ENCODE measurements around the gene SCG5.
A peak's percentile ranks its signal among the peaks of the same experiment; 100 is the strongest.

Gene SCG5

DNA sequence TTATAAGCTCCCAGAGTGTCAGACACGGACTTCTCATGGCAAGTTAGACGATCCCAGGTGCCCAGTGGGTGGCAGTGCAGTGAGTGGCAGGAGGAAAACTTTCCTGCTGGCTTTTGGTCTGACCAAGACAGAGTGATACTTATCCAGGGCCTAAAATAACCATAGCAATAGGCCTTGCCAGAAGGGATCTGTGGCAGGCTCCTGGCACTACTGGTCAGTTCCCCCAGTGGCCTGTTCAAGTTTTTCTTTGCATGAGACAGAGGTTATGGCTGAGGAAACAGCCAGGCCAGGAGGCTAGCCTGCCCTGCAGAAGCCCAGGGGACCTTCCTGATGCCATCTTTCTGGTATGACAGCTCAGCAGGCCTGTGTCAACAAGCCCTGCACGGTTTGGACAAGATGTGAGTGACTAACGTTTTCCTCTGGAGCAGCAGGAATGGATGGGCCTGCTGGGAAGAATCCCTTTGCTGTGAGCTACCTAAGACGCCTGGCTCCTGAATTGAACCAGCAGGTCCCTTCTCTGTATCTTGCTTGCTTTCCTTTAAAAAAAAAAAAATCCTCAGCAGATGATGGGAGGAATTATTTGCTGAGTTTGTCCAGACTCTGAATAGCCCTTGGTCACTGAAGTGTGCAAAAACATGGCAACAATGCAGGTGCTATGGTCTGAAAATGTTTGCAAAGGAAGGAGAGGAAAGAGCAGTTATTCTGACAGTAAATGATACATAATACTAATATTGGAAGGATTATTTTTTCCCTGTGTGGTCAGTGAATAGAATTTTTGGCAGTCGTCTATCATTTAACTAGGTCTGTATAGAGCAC, 18.0 kb downstream of the SCG5 start:
- no peak for DNase-seq

DNA sequence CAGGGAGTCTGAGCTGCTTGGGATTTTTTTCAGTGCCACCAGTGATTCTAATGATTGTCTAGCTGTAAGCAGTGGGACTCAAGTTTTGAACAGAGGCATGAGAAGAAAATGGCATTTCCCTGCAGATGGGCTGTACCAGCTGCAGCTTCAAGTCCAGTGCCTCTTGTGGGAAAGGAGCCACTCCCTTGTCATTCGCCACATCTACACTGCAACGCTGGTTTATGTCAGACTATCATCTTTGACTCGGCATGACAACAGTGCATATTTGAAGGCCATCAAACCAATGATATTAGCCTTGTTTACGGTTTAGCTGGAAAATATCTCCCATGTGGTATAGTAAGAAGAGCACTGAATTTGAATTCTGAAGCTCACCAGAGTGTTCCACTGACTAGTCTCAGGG, 22.2 kb downstream of the SCG5 start:
- DNase-seq = no peak

DNA sequence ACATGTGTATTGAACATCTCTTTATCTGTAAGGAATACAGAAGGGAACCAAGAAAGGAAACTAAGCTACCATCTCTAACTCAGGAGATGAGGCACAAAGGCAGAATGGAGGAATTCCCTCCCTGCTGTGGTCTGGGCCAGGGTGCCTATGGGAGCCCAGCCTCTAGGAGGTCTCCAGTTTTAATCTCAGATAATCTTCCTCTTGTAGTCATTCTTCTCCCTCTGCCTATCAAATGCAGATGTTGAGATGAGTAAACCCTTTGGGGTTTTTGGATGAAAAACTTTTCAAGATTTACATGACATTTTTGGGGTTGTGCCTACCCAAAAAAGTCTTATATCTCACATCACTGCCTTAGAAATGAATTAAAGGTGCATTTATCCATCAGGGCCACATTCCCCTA, 23.3 kb downstream of the SCG5 start:
- DNase-seq = no peak

DNA sequence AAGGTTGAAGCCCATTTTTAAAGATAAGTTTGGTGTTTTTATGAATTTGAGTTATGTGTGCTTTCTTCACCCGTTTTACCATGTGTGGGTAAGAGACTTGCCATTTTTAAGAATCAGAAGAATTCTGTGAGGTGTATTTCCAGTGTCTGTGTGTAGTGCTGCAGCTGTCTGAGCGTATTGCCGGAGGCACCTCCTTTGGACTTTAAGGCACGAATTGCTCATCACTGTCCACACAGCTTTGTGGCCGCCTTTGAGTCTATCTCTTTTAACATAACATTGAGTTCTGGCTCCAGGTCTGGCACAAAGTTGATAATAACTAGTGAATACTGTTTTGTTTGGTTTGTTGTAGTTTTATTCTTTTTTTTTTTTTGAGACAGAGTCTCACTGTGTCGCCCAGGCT, 25.8 kb downstream of the SCG5 start:
- no peak for DNase-seq

DNA sequence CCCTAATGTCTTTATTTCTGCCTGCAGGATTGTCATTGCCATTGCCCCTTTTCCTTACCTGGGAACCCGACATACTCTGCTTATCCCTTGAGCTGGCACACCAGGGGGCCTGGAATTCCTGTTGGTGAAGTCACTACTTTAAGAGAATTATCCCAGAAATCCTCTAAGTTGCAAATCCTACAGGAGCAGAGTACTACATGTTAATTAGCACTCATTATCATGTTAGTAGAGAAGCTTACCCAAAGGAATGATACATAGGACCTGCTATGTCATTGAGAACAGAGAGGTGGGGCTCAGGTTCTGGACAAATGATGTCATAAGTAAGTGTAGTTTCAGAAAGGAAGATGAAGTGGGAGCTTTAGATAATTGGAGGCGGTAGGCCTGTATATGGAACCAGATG, 27.4 kb downstream of the SCG5 start:
- DNase-seq = no peak

DNA sequence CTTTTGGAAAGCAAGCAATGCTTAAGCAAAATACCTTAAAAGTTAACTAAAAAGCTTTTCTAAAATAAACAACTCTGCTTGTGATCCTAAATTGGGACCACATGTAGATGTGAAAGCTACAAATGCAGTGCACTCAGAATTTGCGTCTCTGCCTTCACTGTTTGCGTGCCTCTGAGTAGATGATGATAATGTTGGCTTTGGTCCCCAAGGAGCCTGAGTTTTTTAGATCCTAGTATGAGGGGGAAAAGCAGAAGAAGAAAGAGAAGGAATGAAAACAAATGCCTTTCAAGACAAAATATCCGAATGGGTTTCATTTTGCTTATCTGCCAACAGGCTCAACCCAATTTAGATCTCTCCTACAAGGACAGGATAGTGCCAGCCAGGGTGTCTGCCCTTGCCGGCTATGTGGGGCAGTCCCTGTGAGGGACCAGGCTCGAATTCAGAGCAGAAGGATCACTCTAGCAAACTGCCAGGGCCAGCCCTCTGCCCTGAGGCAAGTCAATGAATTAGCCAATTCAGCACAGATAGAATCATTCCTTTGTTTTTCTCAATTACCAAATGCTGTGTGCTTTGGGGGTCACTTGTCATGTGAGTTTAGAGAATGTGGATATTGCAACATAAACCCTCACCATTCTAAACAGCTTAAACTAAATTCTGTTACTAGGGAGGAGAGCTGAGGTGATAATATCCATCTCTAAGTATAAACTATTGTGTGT, 28.5 kb downstream of the SCG5 start:
- no peak for DNase-seq

DNA sequence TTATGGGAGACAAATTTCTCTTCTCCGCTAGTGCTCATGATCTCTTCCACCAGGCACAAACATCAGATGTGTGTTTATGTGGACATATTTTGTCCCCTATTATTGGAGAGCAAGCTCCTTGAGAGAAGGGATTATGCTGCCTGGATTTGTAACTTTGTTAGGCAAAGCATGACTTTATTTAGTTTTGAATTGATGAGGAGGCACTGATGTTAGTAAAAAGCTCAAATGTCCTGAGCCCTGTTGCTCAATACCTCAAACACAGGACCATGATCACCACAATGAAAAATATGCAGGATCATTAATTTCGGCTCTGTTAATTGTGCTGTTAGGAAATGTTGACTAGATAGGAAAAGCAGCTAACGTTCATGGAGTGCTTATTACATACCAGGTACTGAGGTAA, 29.1 kb downstream of the SCG5 start:
- no peak for DNase-seq

DNA sequence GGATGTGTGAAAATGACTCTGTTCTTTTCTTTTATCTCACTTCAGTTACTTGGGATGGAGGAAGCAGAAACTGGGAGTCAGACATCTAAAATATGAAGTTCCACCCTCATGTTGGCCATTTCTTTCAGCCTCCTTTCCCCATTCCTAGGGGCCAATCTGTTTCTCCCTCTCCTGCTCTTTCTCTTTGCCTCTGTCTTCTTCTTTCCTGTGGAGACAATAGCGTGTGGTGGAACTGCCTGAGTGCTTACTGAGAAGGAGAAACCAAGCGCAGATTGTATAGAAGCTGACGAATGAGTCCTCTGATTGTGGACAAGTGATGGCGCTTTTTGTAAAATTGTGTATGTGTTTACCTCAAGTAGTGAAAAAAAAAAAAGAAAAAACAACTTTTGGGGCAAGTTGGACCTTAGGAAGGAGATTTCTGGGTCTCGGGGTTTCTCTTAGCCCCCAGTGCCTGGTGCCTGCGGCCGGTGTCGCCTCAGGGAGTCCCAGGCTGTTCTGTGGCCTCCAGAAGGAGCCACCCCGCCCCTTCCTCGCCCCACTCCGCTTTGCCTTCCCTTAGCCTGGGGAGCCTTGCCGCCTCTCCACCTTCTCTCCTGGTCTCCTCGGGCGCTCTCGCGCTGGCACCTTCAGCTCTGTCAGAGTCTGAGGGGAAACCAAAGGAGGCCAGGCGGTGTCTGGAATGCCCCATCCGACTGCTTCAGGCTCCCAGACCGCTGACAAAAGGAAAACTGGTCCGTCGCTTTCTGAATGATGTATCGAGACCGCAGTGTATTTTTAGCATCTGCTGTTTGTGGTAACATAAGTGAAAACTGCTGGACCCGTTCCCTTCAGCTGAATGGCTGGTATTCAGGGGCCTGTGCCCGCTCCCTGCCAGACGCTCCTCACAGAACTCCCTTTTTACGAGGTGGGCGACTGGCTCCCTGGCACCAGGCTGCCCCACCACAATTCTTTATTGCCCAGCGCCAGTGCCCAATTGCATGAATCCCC, 30.1 kb downstream of the SCG5 start:
- no peak for DNase-seq

DNA sequence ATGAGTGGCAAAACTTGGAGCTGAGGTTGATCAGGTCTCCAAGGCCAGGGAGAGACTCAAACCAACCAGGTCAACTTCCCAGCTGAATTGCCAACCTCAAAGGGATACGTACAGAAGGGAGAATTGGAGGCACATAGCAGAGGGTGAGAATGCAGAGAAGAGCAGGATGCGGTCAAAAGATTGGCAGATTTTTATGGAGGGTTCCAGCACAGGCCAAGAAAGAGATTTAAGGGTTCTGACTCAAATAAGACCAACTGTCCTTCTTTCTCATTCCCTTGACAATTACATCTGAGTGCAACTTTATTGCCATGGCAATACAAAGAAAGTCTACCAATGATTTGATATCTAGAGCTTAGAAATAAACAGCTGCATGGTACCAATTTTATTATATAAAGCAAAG, 33.2 kb downstream of the SCG5 start:
- no peak for DNase-seq

DNA sequence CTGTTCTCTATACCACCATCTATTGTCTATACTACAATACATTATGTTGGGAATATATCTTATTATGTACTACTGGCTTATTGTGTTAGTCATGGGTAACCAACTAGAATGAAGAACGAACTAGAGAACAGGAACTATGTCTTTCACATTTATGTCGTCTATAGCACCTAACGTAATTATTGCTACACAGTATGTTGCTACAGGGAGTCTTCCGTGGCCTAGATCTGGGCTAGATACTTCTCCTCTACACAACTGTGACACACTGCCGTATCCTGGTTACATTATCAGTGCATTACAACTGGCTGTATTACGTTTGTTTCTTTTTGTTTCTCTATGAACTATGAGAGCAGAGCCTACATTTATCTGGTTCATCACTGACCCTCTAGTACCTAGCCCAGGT, 34.0 kb downstream of the SCG5 start:
- DNase-seq = no peak

DNA sequence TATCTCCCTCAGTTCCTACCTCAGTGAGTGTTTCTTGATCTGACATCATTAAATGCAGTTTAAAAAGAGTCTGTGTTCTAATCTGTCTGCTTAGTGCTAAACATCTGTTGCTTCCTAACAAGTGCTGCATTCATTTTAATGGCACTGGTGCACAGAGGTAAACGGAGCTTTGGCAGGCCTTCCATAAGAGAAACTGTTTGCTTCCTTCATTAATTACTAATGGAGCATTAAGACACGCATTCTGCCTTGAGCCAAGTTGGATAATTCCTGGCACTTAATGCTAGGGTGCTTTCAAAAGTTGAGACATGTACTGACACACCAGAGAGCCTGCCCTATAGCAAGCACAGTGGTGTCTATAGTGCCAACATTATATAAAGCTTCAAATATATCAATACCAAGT, 34.7 kb downstream of the SCG5 start:
- DNase-seq = no peak

DNA sequence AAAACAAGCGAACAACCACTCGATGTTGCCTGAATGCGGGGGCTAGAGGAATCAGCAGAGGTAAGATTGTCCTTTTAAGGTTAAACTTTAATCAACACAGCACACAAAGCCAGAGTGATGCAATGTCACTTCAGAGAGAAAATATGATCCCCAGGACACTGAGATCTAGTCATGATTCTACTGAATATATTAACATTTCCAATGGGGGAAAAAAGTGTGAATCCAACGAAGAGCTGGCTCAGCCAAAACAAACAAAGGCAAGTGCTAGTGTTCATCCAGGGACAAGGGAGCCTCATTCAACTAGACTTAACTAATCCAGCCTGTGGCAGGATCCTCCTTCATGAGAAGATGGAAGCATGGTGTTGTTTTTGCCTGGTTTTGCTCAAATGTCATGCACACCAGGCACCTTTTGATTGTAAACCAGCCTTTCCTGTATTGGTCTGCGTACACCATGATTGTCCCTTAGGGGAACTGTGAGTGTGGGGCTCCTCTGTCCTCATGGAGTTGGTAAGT, 35.8 kb downstream of the SCG5 start:
- peak; percentile 76 for DNase-seq

DNA sequence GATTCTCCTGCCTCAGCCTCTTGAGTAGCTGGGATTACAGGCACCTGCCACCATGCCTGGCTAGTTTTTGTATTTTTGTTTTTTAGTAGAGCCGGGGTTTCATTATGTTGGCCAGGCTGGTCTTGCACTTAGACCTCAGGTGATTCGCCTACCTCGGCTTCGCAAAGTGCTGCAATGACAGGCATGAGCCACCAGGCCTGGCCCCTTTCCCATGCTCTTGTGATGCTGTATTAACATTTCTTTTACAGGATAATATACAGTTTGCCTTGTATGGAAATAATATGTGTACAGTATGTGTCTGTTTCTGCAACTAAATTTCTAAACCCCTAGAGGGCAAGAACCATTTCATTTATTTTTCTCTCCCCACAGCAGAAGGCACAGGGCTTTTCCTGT, 37.8 kb downstream of the SCG5 start:
- no peak for DNase-seq

DNA sequence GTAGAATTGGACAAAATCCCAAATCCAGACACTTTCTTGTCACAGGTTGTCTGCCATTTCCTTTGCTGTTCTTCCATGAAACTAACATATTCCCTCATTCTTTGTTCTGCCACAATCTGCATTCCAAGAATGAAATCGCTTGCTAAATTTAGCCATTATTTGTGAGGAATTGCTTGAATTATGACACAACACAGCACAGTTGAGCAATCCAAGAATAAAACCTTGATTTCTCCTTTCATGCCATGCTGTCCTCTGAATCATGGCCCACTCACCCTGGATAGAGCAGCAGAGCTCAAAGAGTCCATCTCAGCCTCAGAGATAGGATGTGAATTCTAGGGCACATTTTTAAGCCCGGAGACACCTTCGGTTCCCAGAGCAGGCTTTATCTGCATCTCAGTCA, 41.1 kb downstream of the SCG5 start:
- no peak for DNase-seq

DNA sequence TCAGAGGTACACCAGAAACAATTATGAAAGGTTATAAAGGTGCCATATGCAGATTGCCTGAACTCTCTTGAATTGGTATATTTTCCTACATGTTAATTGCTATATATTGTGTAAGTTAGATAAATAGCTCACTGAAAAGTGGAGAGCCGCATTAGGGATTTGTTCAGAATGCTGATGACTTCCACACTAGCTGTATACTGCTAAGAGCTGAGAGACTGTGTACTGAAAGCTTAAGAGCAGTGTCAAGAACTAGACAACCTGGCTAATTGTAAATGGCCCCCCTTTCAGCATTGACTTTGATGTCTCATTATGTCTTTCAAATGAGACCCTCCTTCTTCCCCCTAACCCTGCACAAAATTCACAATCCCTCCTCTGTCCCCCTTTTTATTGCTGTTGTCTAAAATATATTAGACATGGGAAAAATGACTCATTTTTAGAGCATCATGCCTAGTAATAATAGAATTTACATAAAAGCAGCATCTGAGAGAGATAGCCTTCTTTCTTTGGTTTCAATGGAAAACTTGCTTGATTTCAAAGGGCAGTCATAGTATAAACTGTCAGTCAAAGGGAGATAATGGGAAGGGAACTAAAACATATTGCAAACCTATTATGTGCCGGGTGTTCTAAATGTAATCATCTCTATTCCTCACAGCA, 41.6 kb downstream of the SCG5 start:
- DNase-seq = no peak

DNA sequence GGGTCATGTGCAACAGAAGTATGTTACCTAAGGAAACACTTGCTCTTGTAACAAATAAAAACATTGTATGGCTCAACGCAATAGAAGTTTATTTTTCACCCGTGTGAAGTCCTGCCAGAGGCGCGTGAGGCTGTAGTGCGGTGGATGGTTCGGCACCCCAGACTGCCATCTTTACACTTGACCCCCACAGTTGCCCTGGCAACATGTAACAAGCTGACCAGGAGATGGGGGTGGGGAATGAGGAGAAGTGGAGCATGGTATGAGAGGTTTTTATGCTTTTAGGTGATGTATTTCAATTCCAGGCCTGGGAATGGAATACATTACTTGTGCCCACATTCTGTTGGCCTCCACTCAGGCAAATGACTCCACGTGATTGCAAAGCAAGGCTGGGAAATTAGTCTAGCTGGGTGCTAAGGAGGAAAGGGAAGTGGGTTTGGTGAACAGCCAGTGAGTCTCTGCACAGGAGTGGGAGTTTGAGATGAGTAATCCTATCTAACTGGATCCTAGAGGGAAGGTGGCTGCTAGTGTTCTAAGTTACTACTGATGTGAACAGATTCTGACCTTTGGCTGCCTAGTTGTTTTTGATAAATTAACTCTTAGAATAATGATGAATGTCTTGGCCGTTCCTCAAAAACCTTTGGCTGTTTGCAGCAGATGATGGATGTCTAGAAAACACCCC, 42.5 kb downstream of the SCG5 start:
- DNase-seq = no peak

DNA sequence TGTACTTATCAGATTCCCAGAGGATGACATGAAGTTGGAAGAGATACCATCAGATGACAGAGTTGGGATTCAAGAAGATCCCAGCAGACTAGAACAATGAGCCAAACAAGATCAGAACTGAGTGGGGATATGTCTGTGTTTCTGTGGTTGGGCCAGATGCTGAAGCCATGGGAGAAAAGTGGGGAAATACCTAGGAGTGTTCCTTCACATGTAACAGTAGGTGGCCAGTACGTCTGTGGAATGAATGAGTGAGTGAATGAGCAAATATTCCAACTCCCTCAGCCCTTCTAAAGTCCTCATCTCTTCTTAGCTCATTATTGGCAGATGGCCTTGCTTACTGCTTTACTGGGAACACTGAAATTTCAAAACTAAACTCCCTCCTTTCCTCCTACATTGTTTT, 44.1 kb downstream of the SCG5 start:
- no peak for DNase-seq

DNA sequence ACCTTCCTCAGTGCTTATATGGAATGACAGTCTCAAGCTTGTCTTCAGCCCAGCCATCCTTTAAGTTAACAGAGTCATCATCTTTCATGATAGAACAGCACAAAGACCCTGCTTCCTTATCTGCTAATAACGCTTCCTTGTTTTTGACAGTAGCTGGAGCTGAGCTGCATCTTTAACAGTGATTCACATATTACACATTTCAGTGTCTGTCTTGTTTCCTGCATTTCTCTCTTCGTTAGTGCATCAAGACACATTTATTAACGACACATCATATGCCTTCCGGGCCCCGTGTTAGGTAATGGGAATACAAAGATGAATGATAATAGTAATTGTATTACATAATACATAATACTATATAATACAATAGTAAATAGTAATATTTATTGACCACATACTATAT, 46.0 kb downstream of the SCG5 start:
- DNase-seq = no peak

DNA sequence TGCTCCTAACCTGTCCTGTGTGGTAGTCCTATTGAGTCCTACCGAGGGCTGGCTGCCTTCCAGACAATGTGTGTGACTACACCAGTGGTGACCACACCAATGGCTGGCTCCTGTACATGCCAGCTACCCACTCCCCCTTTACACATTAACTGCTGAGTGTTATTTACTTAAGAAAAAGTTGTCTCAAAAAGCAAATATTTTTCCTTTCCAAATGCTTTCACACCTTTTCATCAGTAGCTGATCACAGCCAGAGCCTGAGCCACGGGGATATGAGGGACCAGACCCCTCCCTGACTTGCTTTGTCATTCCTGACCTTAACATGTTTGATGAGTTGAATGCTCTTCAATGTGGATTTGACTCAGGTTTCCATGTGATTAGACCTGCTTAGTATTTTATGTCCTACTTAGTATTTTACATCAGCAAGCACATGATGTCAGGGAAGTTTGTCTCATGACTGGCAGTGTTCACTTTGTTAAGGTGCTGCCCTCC, 46.7 kb downstream of the SCG5 start:
- peak; percentile 28 for DNase-seq

DNA sequence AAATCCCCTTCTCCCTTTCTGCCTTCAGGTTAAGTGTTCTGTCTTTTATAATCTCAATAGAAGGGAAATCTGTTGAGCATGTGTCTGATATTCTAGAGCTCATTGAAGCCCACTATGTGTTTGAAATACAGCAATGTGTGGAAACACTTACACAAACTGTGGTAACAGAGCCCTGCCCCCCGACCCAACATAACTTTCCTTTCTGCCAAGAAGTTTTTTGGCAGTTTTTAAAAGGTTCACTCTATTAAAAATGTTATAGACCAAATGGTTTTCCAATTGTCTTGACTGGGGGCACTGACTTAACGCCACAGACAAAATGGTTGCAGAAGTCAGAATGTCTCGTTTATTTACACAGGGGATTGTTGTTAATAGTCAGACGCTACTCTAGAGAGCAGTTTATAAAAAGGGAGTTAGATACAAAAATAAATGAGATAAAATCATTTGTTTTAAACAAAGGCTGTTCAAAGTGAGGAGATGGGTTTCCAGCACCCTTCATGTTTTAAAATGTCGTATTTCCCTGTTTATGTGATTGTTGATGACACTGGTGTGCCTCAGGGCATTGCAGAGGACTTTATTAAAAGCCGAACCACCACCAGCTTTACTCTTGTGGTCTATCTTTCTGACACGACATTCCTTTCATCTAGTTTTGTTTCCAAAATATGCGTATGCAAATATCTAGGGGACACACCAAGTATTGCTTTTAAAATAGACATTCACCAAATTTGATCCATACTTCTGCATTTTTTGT, 49.6 kb downstream of the SCG5 start:
- DNase-seq = no peak

DNA sequence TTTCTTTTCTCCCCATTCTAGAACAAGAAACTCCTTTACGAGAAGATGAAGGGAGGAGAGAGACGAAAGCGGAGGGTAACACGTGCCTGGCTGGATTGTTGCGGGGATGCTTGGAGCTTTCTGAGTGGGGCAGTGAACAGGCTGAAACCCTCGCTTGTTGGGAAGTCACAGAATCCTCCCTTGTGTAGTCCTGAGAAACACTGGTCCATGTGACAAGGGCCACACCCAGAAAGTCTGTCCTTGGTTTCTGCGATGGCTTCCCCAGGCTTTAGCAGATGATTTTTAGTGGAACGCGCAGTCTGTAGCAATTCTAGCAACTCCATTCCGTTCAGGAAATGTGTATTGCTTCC, 50.2 kb downstream of the SCG5 start:
- DNase-seq = no peak

Measured in NCI-H1092 (cell line).